Epidermal melanocyte (primary cell): ENCODE results near the gene MYO5C.

Experiments
- DNase-seq: peaks from one replicate; pipeline ENCODE4 v3.0.0; 2011; ENCODE audit warnings: low spot score; ENCODE audit not compliant: insufficient read length

Gene MYO5C

GRCh38 chr15:52217186-52217585, 78.4 kb downstream of the MYO5C start:
- no peak for DNase-seq

DNA sequence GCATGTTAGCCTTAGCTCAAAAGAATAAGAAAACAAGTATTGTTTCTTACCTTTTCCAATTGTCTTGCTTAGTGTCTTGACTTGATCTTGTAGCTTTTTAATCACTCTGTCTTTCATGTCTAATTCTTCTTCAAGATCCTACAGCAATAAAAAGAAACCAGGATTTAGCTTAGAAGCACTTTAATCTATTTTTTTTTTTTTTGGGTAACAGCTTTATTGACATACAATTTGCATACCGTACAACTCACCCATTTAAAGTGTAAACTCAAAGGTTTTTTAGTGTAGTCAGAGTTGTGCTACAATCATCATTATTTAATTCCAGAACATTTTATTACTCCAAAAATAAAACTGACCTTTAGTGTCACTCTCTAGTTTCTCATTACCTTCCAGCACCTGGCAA, 81.1 kb downstream of the MYO5C start:
- no peak for DNase-seq

GRCh38 chr15:52213206-52213605, 82.4 kb downstream of the MYO5C start:
- DNase-seq: no peak

- no peak for DNase-seq
These were observed 87.2 kb downstream of the MYO5C start for GRCh38 chr15:52208306-52208946.

GRCh38 chr15:52207191-52207590, 88.4 kb downstream of the MYO5C start:
- no peak for DNase-seq

- DNase-seq: no peak
These were observed 89.2 kb downstream of the MYO5C start for GRCh38 chr15:52206446-52206845.

- DNase-seq: no peak
These were observed 90.9 kb downstream of the MYO5C start for GRCh38 chr15:52204657-52205056.

DNA sequence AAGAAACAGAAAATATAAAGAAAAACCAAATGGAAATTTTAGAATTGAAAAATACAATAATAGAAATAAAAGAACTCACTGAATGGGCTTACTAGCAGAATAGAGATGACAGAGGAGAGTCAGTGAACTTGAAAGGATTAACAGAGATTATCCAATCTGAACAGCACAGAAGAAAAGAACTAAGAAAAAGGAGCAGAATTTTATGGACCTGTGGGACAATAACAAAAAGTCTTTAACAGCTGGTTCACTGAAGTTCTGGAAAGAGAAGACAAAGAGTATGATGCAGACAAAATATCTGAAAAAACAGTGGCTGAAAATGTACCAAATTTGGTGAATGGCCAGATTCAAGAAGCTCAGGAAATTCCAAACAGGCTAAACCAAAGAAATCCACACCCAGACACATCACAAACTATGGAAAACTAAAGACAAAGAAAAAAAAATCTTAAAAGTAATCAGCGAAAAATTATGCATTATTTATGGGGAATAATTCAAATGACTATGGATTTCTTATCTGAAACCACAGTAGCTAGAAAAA, 94.7 kb downstream of the MYO5C start:
- no peak for DNase-seq

GRCh38 chr15:52199271-52199670, 96.3 kb downstream of the MYO5C start:
- DNase-seq: no peak

DNA sequence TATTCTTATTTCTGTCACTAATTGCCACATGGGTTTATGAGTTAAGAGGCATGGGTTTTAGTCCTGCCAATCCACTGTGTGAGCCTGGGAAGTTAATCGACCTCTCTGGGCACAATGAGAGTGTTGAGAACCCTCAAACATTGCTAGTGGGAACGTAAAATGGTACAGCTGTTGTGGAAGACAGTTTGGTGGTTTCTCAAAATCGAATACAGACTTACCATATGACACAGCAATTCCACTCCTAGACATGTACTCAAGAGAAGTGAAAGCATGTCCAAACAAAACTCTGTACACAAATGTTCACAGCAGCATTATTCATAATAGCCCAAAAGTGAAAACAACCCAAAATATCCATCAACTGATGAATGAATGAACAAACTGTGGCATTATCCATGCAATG, 98.7 kb downstream of the MYO5C start:
- no peak for DNase-seq

DNA sequence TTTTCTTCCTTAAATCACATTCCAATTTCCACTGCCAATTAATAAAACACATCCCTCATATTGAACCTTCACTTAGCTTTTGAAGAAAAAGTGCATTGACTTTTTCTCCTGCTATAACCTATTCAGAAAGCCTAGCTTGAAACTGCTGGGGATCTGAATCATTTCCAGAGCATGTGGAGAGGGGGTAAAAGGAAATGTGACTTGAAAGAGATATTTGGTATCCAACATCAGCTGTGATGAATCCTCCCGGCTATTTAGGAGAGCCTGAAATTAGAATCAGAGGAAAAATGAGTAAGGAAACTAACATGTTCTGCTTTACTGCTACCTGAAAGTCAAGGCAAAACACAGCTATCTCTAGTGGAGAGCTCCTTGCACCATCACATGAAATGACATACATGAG, 101.8 kb downstream of the MYO5C start:
- no peak for DNase-seq

- DNase-seq: no peak
These were observed 102.3 kb downstream of the MYO5C start for GRCh38 chr15:52193321-52193720.

- no peak for DNase-seq
These were observed 104.4 kb downstream of the MYO5C start, which contains the start of gene GNB5 for GRCh38 chr15:52191207-52191606. Gene GNB5, minus strand, starts transcription at chr15:52191392. Its CDS starts 6,716 bp downstream, at chr15:52184676.

DNA sequence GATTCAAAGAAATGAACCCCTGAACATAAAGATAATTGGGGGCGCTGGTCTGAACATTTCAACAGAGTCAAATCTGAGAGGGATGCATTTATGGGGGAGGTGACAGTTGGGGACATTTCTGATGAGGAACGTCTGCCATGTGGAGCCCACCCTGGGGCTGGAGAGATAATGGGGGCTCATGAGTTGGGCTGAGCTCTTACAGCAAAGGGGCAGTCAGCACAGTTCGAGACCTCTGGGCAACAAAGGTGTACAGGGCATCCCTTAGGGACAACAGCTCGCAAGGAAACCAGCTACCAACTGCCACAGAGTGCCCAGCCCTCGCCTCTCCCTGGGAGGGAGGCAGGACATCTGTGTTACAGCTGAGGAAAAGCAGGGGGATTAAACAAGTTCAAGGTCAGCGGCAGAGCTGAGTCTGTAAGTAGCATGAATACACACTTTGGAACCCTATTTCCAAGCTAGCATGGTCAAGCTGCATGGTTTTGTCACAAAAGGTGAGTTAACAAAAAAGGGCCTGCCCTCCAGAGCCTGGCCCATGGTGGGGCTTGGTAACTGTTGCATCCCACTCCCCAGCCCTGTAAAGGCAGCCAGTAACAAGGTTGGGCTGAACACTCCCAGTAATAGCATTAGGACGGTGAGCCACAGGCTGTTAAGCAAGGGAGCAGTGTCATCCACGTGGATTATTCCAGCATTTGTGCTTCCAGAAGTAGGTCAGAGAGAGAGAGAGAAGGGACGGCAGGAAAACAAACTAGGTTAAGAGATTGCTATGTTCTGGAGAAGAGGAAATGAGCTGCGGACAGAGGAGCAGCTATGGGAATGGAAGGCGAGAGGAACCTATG, 108.7 kb downstream of the MYO5C start:
- no peak for DNase-seq

DNA sequence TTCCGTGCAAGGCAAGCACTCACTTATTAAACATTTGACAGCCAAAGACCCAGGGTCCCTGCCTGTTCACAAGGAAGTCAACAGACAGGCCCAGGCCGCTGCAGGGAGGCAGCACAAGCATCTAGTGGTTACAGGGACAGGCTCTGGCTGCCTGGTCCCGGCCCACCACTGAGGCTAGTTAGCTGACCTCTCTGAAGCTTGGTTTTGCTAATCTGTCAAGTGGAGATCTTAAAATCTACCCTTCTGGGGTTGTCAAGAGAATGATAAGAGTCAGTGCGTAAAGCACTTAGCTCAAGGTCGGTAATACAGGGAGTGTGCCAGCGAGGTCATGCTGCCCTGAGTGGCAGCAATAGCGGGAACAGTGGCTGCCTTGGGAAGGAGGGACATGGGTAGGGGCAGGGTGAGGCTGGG, 110.4 kb downstream of the MYO5C start:
- DNase-seq: no peak

DNA sequence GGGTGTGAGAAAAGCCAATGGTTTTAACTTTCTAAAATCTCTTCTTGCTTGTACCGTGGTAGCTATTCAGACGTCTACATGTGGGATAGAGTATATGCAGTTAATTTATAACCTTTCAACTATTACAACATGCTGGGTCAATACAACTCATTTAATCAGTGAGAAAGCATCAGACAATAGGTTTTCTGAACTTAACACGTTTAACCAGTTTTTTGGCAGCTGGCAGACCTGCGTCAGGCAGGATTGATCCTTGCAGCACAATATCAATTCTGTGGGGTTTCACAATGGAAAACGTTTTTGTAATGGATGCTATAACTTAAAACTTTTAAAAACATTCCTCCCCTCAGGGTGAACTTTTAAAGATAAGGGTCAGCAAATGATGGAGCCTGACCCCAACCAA, 110.9 kb downstream of the MYO5C start:
- no peak for DNase-seq

DNA sequence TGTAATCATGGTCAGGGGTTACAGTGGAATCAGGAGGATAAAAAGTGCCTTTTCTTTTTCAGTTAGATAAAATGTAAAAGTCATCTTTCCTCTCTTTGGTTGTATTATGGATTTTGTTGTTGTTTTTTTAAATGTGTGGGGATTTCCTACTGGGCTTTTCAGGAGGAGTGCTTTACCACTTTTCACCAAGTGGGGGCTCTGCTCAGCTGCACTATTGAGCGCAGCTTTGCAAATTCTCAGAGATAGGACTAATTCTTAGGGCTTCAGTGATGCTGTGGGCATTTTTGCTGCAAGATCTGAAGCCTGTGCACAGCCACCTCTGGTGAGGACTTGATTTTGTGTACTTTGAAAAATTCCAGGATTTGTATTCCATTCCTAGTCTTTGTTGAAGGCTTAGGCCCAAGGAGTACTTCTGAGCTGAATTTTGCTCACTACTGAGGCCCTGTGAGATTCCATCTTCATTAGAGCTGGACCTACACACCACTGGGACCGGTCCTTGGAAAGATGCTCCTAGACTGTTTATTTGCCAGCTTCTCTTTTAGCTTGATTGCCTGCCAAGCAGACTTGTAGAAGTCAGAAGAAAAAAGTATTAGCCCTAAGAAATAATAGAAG, 111.9 kb downstream of the MYO5C start:
- no peak for DNase-seq

GRCh38 chr15:52181938-52182780, 113.4 kb downstream of the MYO5C start:
- DNase-seq: no peak

- no peak for DNase-seq
These were observed 114.7 kb downstream of the MYO5C start for GRCh38 chr15:52180851-52181450.

GRCh38 chr15:52180196-52180835, 115.3 kb downstream of the MYO5C start:
- no peak for DNase-seq
